GM12865 (cell line): ENCODE results near the gene CERS1.

Experiments
- DNase-seq: peaks from one replicate; pipeline ENCODE4 v3.0.0; 2010; ENCODE audit warnings: low read depth
- H3K4me3 ChIP-seq: 2 replicates; pipeline ENCODE4 v1.5.1; 2011; ENCODE audit warnings: mild to moderate bottlenecking, low read depth, low read length, control low read depth
- TF ChIP-seq, protein P1 (sequence below): IDR thresholded peaks from 2 replicates; pipeline ENCODE4 v1.5.1; 2011; ENCODE audit warnings: low read length, control low read depth, low read depth, inconsistent platforms; ENCODE audit not compliant: insufficient read depth; ENCODE audit errors: missing control alignments

The CERS1 gene

DNA sequence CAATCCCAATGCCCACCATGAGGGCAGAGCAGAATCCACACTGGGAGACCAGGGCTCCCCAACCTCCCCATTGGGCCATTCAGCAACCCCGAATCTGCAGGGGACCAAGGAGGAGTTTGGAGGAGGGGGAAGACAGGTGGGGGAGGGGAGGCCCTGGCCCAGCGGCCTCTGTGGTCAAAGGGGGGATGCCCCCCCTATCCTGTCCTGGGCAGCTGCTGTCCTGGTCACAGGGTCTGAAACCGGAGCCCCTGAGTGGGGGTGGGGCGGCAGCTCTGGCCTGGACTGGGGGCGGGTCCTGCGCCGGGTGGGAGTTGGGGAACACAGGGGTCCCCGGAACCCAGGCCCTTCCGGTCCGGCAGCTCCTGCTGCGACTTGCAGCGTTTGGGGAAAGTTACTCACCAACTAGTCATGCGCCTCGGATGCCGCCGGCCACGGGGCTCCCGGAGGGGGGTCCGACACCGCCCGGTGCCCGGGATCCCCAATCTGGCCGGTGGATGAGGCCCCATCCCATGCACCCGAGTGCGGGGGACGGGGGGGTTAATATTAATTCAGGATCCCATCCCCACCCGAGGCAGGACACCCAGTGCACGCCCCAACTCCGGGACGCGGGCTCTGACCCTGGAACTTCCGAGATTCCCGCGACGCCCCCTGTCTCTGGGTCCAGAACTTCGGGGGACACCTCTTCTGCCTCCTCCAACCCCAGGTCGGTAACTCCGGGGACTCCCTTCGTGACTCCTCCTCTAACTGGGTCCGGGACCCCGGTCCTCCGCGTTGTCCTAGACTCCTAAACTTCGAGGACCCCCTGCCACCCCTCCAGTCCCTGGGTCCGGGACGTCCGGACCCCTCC is 44.2 kb upstream of the CERS1 start:
- H3K4me3 ChIP-seq: peak overlapping the region; percentile 80
- TF ChIP-seq, protein P1, sequence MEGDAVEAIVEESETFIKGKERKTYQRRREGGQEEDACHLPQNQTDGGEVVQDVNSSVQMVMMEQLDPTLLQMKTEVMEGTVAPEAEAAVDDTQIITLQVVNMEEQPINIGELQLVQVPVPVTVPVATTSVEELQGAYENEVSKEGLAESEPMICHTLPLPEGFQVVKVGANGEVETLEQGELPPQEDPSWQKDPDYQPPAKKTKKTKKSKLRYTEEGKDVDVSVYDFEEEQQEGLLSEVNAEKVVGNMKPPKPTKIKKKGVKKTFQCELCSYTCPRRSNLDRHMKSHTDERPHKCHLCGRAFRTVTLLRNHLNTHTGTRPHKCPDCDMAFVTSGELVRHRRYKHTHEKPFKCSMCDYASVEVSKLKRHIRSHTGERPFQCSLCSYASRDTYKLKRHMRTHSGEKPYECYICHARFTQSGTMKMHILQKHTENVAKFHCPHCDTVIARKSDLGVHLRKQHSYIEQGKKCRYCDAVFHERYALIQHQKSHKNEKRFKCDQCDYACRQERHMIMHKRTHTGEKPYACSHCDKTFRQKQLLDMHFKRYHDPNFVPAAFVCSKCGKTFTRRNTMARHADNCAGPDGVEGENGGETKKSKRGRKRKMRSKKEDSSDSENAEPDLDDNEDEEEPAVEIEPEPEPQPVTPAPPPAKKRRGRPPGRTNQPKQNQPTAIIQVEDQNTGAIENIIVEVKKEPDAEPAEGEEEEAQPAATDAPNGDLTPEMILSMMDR: no peak
- no peak for DNase-seq

DNA sequence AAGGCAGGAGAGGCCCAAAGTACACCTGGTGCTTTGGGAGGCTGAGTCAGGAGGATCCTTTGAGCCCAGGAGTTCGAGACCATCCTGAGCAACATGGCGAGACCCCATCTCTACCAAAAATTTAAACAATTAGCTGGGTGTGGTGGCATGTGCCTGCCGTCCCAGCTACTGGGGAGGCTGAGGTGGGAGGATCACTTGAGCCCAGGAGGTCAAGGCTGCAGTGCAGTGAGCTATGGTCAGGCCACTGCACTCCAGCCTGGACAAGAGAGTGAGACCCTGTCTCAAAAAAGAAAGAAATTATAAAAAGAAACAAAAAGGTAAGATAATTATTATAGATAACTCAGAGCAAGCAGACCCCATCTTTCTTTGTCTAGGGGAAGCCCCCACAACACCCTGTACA is 43.2 kb upstream of the CERS1 start:
- H3K4me3 ChIP-seq: no peak overlapping the region
- TF ChIP-seq, protein P1: no peak
- no peak for DNase-seq

DNA sequence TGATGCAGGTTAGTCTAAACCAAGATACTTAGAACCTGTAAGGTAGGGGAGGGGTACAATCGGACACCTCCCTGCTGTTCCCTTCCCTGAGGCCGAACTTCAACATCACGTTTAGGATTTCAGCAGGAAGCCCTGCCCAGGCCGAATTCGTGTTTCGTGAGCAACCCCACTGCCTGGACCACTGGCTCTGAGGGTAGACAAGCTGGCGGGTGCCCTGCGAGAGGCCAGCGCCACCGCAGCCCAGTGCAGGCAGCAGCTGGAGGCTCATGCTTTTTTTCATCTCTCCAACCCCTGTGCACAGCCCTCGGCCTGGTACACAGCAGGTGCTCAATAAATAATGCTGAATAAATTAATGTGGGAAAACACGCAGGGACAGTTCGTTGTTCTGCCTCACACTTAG is 37.3 kb upstream of the CERS1 start:
- TF ChIP-seq, protein P1: no peak
- no peak for DNase-seq
- no peak overlapping the region for H3K4me3 ChIP-seq

DNA sequence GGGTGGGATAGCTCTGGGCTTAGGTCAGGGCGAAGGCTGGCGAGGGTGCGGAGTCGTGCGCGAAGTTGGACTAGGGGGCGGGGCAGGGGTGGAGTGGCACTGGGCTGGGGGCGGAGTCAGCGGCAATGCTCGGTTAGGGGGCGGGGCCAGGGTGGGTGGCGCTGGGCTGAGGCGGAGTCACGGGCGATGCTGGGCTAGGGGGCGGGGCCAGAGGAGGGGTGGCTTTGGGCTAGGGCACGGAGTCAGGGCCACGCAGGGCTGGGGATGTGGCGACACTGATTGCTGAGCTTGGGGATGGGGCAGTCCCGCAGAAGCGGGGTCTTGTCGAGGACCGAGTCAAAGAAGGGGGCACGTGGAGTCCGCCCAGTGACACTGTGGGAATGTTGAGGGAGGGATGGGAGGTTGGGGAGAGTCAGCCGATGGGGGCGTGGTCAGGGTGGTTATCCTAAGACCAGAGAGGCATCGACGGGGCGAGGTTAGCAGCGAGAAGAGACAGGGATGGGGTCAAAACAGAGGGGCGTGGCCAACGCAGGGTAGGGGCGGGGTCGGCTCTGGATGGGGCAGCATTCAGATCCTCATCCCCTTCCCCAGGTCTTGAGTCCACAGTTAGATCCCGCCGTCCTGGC is 36.4 kb upstream of the CERS1 start:
- DNase-seq: peak; percentile 75
- no peak overlapping the region for H3K4me3 ChIP-seq
- TF ChIP-seq, protein P1: no peak

DNA sequence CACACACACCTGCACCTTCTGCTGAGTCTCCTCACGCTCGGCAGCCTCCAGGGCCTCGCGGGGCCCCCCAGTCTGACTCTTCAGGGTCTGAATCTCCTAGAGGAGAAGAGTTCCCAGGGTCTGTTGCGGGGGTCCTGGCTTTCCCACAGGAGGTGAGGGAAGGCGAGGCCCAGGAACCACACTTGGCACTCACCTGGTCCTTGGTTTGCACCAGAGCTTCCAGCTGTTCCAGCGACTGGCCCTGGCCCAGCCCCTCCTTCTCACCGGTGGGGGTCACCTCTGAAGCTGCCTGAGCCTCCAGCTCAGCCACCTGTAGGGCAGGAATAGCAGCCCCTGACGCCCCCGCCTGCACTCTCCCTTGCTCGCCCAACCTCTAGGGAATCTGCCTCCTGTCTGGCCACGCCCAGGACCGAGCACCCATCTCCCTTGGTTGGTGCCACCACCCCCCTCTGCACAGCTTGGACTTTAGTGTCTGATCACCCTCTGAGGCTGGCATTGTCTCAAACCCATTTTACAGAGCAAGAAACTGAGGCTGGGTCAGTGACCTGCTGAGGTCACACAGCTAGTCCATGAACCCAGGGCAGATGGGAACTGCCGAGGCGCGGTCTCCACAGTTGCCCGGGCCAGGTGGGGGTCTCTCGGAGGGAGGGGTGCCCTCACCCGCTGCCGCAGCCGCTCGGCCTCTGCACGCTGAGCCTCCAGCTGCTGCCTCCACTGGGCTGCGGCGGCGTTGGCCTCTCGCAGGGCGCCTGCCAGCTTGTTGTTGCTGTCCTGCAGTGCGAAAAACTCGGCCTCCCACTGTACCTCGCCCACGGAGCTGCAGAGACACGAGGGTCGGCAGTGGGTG is 35.6 kb upstream of the CERS1 start:
- no peak overlapping the region for H3K4me3 ChIP-seq
- no peak for DNase-seq
- TF ChIP-seq, protein P1: no peak

DNA sequence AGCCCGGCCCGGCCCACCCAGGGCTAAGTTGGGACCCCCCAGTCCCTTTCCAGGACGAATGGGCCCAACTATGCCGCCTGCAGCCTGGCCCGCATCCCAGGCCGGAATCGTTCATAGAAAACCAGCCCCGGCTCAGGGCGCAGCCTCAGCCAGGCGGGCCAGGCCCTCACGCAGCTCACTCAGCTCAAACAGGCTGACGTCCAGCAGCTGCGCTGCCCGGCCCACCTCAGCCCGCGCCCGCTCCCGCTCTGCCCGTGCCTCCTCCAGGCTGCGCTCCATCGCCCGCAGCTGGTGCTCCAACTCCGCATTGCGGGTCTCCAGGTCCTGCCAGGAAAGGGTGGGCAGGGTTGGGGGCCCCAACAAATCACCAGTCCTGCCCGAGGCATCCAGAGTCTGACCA is 33.4 kb upstream of the CERS1 start:
- DNase-seq: no peak
- no peak overlapping the region for H3K4me3 ChIP-seq
- TF ChIP-seq, protein P1: no peak
